ENCODE measurements around the gene DDRGK1.
"Not testable (repeated sequence)": the region's sequence is repeated elsewhere in the genome, so short reads cannot be mapped to it uniquely, and the experiment has no call there.

The DDRGK1 gene

GRCh38 chr20:3166338-3166912, 38.1 kb downstream of the DDRGK1 start:
- no peak for DNase-seq (ENCODE audit: low read depth in 3 of 3, low spot score in 1 of 3)

- DNase-seq (ENCODE audit: low read depth in 3 of 3, low spot score in 1 of 3): no peak
Observed at GRCh38 chr20:3165473-3166337, 38.8 kb downstream of the DDRGK1 start.

GRCh38 chr20:3164763-3165410, 39.6 kb downstream of the DDRGK1 start:
- DNase-seq (ENCODE audit: low read depth in 3 of 3, low spot score in 1 of 3): no peak

- no peak for DNase-seq (ENCODE audit: low read depth in 3 of 3, low spot score in 1 of 3)
Observed at GRCh38 chr20:3164043-3164762, 40.3 kb downstream of the DDRGK1 start.

GRCh38 chr20:3163099-3164042, 41.1 kb downstream of the DDRGK1 start:
- DNase-seq (ENCODE audit: low read depth in 3 of 3, low spot score in 1 of 3): no peak

GRCh38 chr20:3162080-3162611, 42.3 kb downstream of the DDRGK1 start:
- no peak for DNase-seq (ENCODE audit: low read depth in 3 of 3, low spot score in 1 of 3)

- DNase-seq (ENCODE audit: low read depth in 3 of 3, low spot score in 1 of 3): no peak
Observed at GRCh38 chr20:3161316-3162079, 43.0 kb downstream of the DDRGK1 start.

- DNase-seq (ENCODE audit: low read depth in 3 of 3, low spot score in 1 of 3): no peak
Observed at GRCh38 chr20:3160418-3160817, 44.1 kb downstream of the DDRGK1 start.

GRCh38 chr20:3158968-3159431, 45.5 kb downstream of the DDRGK1 start:
- no peak for DNase-seq (ENCODE audit: low read depth in 3 of 3, low spot score in 1 of 3)

- no peak for DNase-seq (ENCODE audit: low read depth in 3 of 3, low spot score in 1 of 3)
Observed at GRCh38 chr20:3157817-3158216, 46.7 kb downstream of the DDRGK1 start.

- no peak for DNase-seq (ENCODE audit: low read depth in 3 of 3, low spot score in 1 of 3)
Observed at GRCh38 chr20:3156811-3157619, 47.5 kb downstream of the DDRGK1 start.

- not testable (repeated sequence) for DNase-seq (ENCODE audit: low read depth in 3 of 3, low spot score in 1 of 3)
Observed at GRCh38 chr20:3152057-3152644, 52.3 kb downstream of the DDRGK1 start.

- no peak for DNase-seq (ENCODE audit: low read depth in 3 of 3, low spot score in 1 of 3)
Observed at GRCh38 chr20:3150908-3151307, 53.6 kb downstream of the DDRGK1 start.

- no peak for DNase-seq (ENCODE audit: low read depth in 3 of 3, low spot score in 1 of 3)
Observed at GRCh38 chr20:3146732-3147341, 57.6 kb downstream of the DDRGK1 start.

GRCh38 chr20:3141757-3142156, 62.7 kb downstream of the DDRGK1 start:
- no peak for DNase-seq (ENCODE audit: low read depth in 3 of 3, low spot score in 1 of 3)

All from stimulated activated CD4-positive, alpha-beta T cell treated with anti-CD3 and anti-CD28 coated beads, TNF-alpha, amount 100 ng/mL, for 1 hour (primary cell).